ENCODE measurements around the gene CFAP251.
"Not testable (repeated sequence)": the region's sequence is repeated elsewhere in the genome, so short reads cannot be mapped to it uniquely, and the experiment has no call there.

The CFAP251 gene

GRCh38 chr12:121917950-121918678 lies at the start of gene CFAP251:
Gene CFAP251 (plus strand): TSS chr12:121918592. CDS start chr12:121921306, 2,714 bp downstream.
- DNase-seq (ENCODE audit: low spot score) = peak; percentile 96

GRCh38 chr12:121869229-121869628 lies 49.2 kb upstream of the CFAP251 start:
- DNase-seq (ENCODE audit: low spot score) = not testable (repeated sequence)

- DNase-seq (ENCODE audit: low spot score) = no peak
These were observed 46.9 kb upstream of the CFAP251 start for GRCh38 chr12:121871467-121871866.

GRCh38 chr12:121872546-121873215 lies 45.7 kb upstream of the CFAP251 start:
- DNase-seq (ENCODE audit: low spot score) = peak; percentile 85

GRCh38 chr12:121873216-121873569 lies 45.2 kb upstream of the CFAP251 start:
- no peak for DNase-seq (ENCODE audit: low spot score)

- DNase-seq (ENCODE audit: low spot score) = no peak
These were observed 44.3 kb upstream of the CFAP251 start for GRCh38 chr12:121874071-121874470.

- no peak for DNase-seq (ENCODE audit: low spot score)
These were observed 42.8 kb upstream of the CFAP251 start for GRCh38 chr12:121875582-121875981.

- not testable (repeated sequence) for DNase-seq (ENCODE audit: low spot score)
These were observed 42.3 kb upstream of the CFAP251 start for GRCh38 chr12:121876080-121876447.

GRCh38 chr12:121883315-121883660 lies 35.1 kb upstream of the CFAP251 start:
- DNase-seq (ENCODE audit: low spot score) = no peak

- not testable (repeated sequence) for DNase-seq (ENCODE audit: low spot score)
These were observed 33.3 kb upstream of the CFAP251 start for GRCh38 chr12:121885129-121885528.

GRCh38 chr12:121888083-121888477 lies 30.3 kb upstream of the CFAP251 start:
- no peak for DNase-seq (ENCODE audit: low spot score)

- peak; percentile 98 for DNase-seq (ENCODE audit: low spot score)
These were observed 29.7 kb upstream of the CFAP251 start, which contains the start of gene PSMD9 for GRCh38 chr12:121888478-121889273. Gene PSMD9 (plus strand): TSS chr12:121888790. CDS start chr12:121888857, 67 bp downstream.

- no peak for DNase-seq (ENCODE audit: low spot score)
These were observed 29.1 kb upstream of the CFAP251 start for GRCh38 chr12:121889274-121889624.

GRCh38 chr12:121889661-121890060 lies 28.7 kb upstream of the CFAP251 start:
- peak; percentile 34 for DNase-seq (ENCODE audit: low spot score)

- no peak for DNase-seq (ENCODE audit: low spot score)
These were observed 25.5 kb upstream of the CFAP251 start for GRCh38 chr12:121892673-121893561.

GRCh38 chr12:121893961-121894460 lies 24.4 kb upstream of the CFAP251 start:
- DNase-seq (ENCODE audit: low spot score) = peak; percentile 74

- DNase-seq (ENCODE audit: low spot score) = no peak
These were observed 23.8 kb upstream of the CFAP251 start for GRCh38 chr12:121894633-121895032.

- no peak for DNase-seq (ENCODE audit: low spot score)
These were observed 20.1 kb upstream of the CFAP251 start for GRCh38 chr12:121898287-121898686.

- no peak for DNase-seq (ENCODE audit: low spot score)
These were observed 18.8 kb upstream of the CFAP251 start for GRCh38 chr12:121899590-121899989.

GRCh38 chr12:121903202-121903601 lies 15.2 kb upstream of the CFAP251 start:
- DNase-seq (ENCODE audit: low spot score) = no peak

- DNase-seq (ENCODE audit: low spot score) = no peak
These were observed 12.6 kb upstream of the CFAP251 start for GRCh38 chr12:121905746-121906145.

GRCh38 chr12:121908702-121909101 lies 9.7 kb upstream of the CFAP251 start:
- DNase-seq (ENCODE audit: low spot score) = no peak

All from AG08395 (cell line).